GM19467 (cell line): ENCODE measurements around the gene GRIK4.

Experiments
- ATAC-seq: cut with Tn5 transposase; IDR thresholded peaks from one replicate; pipeline ENCODE4 v1.9.1; 2021; ENCODE audit warnings: mild to moderate bottlenecking, moderate library complexity; ENCODE audit not compliant: unreplicated experiment

The GRIK4 gene

DNA sequence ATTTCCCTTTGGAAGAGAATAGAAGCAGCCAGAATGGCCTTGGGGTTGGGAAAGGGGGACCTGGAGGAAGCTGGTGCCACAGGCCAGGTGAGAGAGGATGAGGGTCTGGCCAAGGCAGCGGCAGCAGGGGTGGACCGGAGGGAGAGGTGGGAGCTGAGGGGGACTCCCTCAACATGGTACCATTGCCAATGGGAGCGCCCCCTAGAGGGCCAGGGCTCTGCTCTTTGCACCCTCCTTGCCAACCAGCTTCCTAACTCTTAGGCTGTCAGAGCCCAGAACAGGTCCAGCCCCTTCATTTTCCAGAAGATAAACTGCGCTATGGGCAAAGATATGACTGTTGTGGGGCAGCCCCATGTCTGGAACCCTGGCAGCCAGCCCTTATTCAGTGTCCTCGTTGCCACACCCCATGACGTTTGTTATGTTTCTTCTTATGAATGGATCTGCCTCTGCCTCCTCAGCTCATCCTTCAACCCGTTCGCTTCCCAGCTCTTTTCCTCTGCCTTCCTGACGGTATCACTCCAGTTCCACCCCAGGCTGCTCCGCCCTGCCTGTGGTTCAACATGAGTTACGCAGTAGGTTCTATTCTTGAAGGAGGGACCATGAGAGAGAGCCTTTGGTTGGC, 185.2 kb downstream of the GRIK4 start:
- ATAC-seq: no peak

DNA sequence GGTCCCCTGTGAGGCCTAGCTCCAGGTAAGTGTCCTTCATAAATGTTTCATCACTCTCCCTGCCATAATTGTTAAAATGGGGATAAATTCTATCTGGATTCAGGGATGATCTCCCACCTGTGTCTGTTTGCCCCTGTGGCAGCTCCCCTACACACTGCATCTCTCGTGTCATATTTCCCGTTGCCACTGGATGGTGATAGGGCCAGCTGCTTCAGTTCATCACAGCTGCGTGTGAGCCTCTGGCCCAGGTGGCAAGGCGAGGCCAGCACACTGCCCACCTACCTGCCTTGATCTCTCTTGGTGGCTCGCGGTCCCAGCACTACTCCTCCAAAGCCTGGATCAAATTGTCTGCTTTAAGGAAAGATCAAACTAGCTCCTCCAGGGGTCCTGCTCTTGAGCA, 187.4 kb downstream of the GRIK4 start:
- no peak for ATAC-seq

- ATAC-seq: no peak
Observed at GRCh38 chr11:120702656-120703055, 191.1 kb downstream of the GRIK4 start.

DNA sequence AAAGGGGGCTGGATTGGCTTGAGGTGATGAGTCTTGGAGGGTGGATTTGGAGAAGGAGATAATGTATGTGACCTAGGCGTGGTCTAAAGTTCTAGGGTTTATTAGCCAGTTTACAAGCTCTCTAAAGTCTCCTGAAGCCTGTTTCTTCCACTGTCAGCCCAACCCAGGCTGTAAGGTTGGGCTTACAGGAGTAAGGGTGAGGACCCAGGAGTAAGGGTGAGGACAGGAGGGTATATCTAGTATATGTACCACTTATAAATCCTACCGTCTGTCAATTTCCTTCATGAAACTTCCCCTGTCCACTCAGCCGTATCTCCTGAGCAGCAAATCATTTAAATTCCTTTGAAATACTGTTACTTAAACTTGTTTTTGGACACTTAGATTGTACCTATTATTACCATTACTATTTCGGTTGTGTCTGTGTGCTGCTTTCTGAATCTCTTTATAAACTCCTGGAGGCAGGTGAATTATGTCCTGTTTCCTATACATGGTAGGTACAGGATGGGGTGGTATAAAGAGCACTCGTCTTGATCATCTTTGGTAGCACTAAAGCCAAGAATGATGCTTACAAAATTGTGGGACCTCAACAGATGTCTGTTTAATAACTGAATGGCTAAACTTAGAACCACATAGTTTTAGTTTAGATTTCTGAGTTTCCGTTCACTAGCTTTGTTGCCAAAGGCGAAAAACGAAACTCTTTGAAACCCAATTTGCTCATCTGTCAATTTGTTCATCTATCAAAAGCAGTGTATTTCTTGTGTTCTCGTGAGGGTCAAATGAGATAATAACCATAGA, 192.0 kb downstream of the GRIK4 start:
- ATAC-seq: peak; percentile 56

GRCh38 chr11:120704256-120704750, 192.8 kb downstream of the GRIK4 start:
- ATAC-seq: peak; percentile 17

DNA sequence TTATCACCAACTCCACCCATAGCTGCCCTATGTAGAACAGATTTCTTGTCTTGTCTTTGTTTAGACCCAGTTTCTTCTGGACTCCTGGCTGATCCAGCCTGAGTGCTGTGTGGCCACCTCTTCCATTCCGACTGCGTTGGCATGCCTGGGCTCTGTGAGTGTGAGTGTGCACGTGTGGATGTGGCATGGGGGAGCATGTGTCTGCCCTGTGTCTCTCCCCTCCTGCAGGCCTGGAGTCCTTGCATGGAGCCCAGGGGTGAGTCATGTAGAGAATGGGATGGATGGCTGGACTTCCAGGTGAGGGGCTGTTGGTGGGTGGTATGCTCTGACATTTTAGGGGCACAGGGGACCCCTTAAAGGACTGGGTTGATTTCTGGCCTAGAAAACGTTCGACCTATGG, 194.7 kb downstream of the GRIK4 start:
- no peak for ATAC-seq

GRCh38 chr11:120707098-120707497, 195.6 kb downstream of the GRIK4 start:
- no peak for ATAC-seq

- ATAC-seq: no peak
Observed at GRCh38 chr11:120707663-120708062, 196.1 kb downstream of the GRIK4 start.

GRCh38 chr11:120708511-120709183, 197.1 kb downstream of the GRIK4 start:
- ATAC-seq: no peak

GRCh38 chr11:120709808-120710207, 198.3 kb downstream of the GRIK4 start:
- peak; percentile 80 for ATAC-seq

GRCh38 chr11:120710354-120711131, 199.0 kb downstream of the GRIK4 start:
- no peak for ATAC-seq

DNA sequence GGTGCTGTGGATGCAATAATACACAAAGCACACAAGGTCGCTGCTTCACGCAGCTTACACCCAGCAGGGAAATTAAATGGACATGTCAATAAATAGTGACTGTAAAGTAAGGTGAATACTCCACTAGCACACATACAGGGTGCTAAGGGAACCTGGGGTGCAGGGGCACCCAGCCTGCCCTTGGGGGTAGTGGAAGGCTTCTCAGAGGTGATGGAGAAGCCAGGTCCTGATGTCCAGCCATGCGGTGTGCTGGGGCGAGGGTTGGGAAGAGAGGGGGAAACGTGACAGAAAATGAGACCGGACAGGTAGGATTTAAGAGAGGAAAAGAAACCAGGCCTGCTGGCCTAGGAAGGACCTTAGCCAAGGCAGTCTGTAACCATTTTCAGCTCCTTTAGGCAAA, 200.5 kb downstream of the GRIK4 start:
- no peak for ATAC-seq

GRCh38 chr11:120712881-120713280, 201.3 kb downstream of the GRIK4 start:
- ATAC-seq: no peak

DNA sequence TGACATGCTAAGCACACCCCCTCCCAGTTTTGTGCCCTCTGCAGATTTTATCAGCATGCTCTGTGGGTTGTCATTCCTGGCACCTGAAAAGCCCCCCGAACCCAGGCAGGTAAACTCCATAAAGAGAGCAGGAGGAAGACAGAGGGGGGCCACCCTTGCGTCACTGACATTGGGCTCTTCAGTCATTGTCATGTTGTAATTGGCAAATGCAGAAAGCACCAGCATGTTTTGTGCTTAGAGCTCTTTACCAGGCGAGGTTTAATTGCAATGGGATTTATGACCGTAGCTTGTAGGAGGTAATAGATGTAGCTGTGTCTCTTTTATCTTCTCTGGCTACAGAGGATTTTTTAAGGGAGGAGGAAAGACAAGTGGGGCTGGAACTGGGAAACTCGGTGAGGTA, 201.7 kb downstream of the GRIK4 start:
- ATAC-seq: no peak

DNA sequence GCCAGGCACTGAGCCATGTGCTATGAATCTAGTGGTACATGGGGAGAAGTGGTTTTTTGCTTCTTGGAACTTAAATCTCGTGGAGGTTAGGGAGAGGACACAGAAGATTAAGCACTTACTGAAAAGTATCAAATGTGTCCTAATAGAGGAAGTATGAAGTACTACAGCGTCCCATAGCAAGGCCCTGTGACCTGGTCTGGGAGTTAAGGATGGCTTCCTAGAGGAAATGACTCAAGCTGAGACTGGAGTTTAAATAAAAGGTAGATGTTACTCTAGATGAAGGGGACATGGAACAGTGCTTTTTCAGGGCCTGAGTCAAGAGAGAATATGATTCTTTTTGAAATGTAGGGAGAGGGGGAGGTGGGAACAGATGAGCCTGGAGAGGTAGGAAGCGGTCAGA, 202.9 kb downstream of the GRIK4 start:
- no peak for ATAC-seq

DNA sequence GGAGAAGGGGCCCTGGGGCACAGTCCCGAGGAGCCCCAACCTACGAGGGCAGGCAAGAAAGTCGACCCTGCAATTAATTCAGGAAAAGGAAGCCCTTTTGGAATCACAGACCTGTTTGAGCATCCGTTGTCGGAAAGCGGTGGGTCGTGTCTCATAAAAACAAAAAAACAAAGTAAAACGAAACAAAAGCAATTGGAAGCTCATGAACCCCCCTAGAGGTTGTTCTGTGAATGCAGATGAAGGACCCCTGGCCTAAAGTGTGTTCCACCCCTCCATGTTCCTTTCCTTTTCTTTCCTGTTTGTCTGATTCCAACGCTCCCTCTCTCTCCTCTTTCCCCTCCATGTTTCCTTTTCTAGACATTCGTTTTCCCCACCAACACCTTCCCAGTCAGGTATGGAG, 203.7 kb downstream of the GRIK4 start:
- ATAC-seq: no peak

GRCh38 chr11:120717042-120717441, 205.5 kb downstream of the GRIK4 start:
- no peak for ATAC-seq

DNA sequence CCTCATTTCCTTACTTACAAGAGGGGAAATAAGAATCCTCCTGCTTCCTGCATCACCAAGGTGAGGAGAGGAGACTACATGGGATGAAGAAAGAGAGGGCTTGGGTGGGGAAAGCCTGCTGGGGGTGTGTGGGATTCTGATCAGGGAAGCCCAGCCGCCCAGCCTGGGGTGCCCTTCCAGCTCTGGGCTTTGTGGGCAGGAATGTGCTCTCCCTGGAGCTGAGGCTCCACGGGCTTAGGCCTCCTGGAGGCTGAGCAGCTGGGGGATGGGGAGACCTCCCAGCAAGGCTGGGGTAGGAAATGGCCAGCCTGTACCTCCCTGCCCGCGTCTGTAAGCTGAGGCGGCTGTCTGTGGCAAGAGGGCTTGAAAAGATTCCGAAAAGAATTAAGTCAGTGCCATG, 206.1 kb downstream of the GRIK4 start:
- no peak for ATAC-seq

DNA sequence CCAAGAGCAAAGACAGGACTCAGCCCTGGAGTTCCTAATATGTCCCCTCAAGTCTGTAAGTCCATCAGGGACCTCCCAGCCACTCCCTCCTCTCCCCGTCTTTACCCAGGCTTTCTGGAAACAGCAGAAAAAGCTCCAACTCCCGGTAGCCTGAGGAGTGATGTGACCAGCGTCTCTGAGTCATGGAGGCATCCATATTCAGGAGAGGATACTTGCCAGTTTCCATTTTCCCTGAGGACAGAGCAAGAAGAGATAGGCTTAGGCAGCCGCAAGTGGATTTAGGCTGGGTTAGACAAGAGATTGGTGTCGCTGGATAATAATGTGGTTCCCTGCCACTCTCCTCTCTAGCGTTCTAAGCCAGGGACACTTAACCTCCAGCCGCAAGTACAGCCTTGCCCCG, 206.6 kb downstream of the GRIK4 start:
- ATAC-seq: no peak

- no peak for ATAC-seq
Observed at GRCh38 chr11:120719348-120719747, 207.8 kb downstream of the GRIK4 start.

- ATAC-seq: no peak
Observed at GRCh38 chr11:120720760-120721159, 209.2 kb downstream of the GRIK4 start.
